ENCODE data around the gene ATG4A. TPM values are rescaled to one million over a fixed set of nuclear protein-coding genes. Genes with fewer than 3 reads are reported as not detected.

Gene ATG4A
- total RNA-seq, 1 donor from 2014 or later: 9.8 TPM

DNA sequence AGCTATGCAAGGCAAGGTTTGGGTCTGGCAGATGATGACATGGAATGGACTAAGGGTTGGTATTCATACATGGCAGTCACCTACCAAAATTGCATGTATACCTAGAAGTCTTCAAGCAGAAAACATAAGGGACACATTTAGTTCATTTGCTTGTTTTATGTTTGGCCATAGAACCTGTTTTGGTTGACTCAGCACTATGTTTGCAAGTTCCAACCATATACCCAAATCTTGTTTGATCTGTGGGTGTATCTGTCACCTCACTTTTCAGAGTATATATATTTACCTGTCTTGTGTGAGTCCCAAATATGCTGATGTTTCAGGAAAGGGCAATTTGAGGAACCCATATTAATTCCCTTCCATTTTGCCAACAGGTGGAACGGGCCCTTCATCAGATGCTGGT, 39.3 kb downstream of the ATG4A start:
- H3K9me3 Mint-ChIP-seq: no peaks in the 10 kb centered on the region
- intact Hi-C loops (cut with micrococcal nuclease): no loop called here
- H3K27me3 Mint-ChIP-seq (ENCODE audit: insufficient read depth): no peaks in the 10 kb centered on the region
- H3K36me3 Mint-ChIP-seq (ENCODE audit: low read depth): peaks cover 30% of the 10 kb centered on the region
- no peaks in the 10 kb centered on the region for H3K4me1 Mint-ChIP-seq (ENCODE audit: low read depth)
- DNase-seq (ENCODE audit: low spot score): no peak
- no peak overlapping the region for H3K4me3 Mint-ChIP-seq
- H3K27ac Mint-ChIP-seq: no peak overlapping the region

DNA sequence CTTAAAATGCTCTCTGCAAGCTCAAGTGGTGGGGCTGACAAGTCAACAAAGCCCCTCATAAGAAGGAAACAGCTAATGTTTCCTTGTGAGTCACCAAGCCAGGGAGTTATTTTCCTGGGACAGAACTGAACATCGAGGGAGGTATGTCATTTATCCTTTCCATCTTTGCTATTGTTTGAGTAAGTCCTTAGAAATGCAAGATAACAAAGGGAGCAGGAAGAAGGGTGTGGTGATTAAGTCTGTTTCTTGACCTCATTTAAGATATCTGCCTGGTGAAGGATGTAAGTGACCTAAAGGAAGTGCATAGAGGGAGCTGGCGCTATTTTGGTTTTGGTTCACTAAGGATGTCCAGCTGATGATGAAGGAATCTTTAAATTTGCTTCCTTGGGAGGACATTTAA, 39.9 kb downstream of the ATG4A start:
- Mint-ChIP-seq H3K4me3 (no peak overlapping the region), H3K27me3 (ENCODE audit: insufficient read depth) (no peaks in the 10 kb centered on the region), H3K4me1 (ENCODE audit: low read depth) (no peaks in the 10 kb centered on the region), H3K9me3 (no peaks in the 10 kb centered on the region), H3K27ac (no peak overlapping the region), H3K36me3 (ENCODE audit: low read depth) (peaks cover 29% of the 10 kb centered on the region)
- DNase-seq (ENCODE audit: low spot score): no peak
- intact Hi-C loops (cut with micrococcal nuclease): no loop called here

DNA sequence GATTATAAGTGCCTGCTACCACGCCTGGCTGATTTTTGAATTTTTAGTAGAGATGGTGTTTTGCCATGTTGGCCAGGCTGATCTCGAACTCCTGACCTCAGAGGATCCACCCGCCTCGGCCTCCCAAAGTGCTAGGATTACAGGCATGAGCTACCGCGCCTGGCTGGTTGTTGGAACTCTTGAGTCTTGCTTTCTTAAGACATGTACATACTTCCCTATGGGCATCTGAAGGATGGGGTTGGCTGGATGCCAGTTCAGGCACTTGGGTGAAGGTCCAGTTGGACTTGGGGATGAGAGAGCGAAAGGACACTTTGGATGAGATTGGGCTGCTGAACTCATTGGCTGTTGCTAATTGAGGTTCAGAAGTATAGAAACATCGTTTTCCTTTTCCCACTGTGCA, 40.5 kb downstream of the ATG4A start:
- H3K9me3 Mint-ChIP-seq: no peaks in the 10 kb centered on the region
- no peaks in the 10 kb centered on the region for H3K4me1 Mint-ChIP-seq (ENCODE audit: low read depth)
- H3K4me3 Mint-ChIP-seq: no peak overlapping the region
- DNase-seq (ENCODE audit: low spot score): no peak
- no peak overlapping the region for H3K27ac Mint-ChIP-seq
- intact Hi-C loops (cut with micrococcal nuclease): no loop called here
- peaks cover 26% of the 10 kb centered on the region for H3K36me3 Mint-ChIP-seq (ENCODE audit: low read depth)
- no peaks in the 10 kb centered on the region for H3K27me3 Mint-ChIP-seq (ENCODE audit: insufficient read depth)

DNA sequence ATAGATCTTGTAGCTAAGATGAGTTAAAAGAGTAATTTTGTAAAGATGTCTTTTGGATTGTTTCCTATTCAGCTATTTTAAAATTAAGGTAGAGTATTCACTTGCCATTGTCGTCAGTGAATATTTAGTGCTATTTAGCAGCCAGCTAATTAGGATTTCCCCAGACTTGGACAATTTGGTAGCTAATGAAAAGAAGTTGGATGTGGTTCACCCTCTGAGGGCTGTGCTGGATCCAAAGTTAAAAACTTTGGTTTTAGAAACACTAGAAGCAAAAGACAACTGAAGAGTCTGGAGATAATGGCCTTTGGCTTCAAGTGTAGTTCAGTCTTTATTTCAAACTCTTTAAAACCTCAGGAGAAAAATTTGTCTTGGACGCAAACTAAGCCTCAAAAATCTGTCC, 41.3 kb downstream of the ATG4A start:
- Mint-ChIP-seq H3K9me3 (no peaks in the 10 kb centered on the region), H3K27ac (no peak overlapping the region), H3K4me3 (no peak overlapping the region), H3K4me1 (ENCODE audit: low read depth) (no peaks in the 10 kb centered on the region), H3K36me3 (ENCODE audit: low read depth) (peaks cover 23% of the 10 kb centered on the region), H3K27me3 (ENCODE audit: insufficient read depth) (no peaks in the 10 kb centered on the region)
- intact Hi-C loops (cut with micrococcal nuclease): no loop called here
- no peak for DNase-seq (ENCODE audit: low spot score)

DNA sequence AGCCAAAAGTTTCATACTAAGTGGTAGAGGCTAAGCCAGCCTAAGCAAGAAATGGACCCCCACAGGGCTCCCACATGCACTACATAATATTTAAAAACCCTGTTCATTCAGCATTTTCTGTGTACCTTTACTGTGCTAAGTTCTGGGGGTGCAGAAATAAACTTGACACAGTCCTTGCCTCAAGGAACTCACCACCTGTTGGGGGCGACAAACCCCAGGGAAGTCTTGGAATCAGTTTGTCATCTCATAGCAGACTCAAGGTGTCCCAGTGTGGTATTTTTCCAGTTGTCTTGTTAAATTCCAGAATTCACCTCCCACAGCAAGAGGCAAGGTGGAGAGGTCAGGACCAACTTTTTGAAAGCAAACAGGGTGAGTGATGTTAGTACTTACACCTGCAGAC, 43.1 kb downstream of the ATG4A start:
- Mint-ChIP-seq H3K27me3 (ENCODE audit: insufficient read depth) (no peaks in the 10 kb centered on the region), H3K27ac (no peak overlapping the region), H3K4me1 (ENCODE audit: low read depth) (no peaks in the 10 kb centered on the region), H3K36me3 (ENCODE audit: low read depth) (peaks cover 22% of the 10 kb centered on the region), H3K9me3 (no peaks in the 10 kb centered on the region), H3K4me3 (no peak overlapping the region)
- DNase-seq (ENCODE audit: low spot score): no peak
- intact Hi-C loops (cut with micrococcal nuclease): no loop called here

DNA sequence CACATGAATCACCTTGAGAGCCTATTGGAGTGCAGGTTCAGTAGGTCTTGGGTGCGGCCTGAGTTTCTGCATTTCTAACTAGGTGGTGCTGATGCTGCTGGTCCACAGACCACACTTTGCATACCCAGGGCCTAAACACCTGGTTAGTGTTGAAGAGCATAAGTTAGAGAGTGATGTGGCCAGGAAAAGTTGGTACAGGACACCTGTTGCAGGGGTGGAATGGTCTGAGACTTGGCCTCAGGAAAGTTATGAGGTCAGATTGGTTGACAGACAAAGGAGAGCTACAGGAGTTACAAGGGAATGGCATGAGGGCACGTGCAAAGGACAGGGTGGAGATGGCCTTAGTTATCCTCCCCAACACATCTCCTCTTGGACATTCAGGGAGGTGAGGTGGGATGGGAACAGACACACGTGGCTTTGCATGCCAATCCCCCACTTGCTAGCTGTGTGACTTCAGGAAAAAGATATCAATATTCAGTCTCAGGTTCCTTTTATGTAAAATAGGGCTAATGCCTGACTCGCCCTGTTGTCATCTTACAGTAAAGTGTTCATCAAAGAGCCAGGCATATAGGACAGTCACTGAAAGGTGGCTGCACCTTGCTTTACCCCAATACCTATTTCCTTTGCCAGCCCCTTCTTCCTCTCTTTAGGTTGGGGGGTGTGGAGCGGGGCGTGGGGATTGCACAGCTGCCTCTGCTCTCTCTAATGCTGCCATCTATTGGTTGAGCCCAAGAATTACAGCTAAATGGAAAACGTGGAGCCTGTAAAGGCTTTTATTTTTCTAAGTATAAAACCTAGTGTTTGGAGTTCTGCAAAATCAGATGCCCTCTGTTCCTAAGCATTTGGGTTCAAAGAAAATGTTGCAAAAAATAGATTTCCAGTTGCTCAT, 47.5 kb downstream of the ATG4A start:
- H3K4me3 Mint-ChIP-seq: no peak overlapping the region
- intact Hi-C loops (cut with micrococcal nuclease): no loop called here
- H3K4me1 Mint-ChIP-seq (ENCODE audit: low read depth): no peaks in the 10 kb centered on the region
- H3K36me3 Mint-ChIP-seq (ENCODE audit: low read depth): peaks cover 15% of the 10 kb centered on the region
- no peaks in the 10 kb centered on the region for H3K9me3 Mint-ChIP-seq
- DNase-seq (ENCODE audit: low spot score): no peak
- H3K27ac Mint-ChIP-seq: no peak overlapping the region
- H3K27me3 Mint-ChIP-seq (ENCODE audit: insufficient read depth): no peaks in the 10 kb centered on the region

DNA sequence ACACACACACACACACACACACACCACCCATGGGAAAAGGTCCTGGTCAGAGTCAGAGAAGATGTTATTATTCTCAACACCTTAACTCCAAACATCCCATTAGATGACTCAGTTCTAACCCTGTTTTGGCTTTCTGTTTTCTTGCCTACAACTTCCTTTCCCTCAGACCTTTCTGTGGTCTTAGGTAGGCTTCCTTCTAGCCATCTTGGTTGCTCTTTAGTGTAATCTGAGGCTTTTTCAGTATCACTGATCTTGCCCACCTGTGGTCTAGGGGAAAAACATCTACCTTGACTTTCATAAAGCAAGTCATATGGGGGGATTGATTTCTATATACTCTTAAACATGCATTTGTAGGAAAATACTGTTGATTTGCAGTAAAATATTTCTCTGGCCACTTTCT, 56.9 kb downstream of the ATG4A start:
- no peaks in the 10 kb centered on the region for H3K9me3 Mint-ChIP-seq
- intact Hi-C loops (cut with micrococcal nuclease): loop anchor here (5.0 kb wide), 1 partner anchor 56 kb away; the partner anchor contains the start of genes ATG4A and PSMD10
- peak overlapping the region; percentile 11 for H3K27ac Mint-ChIP-seq
- H3K4me3 Mint-ChIP-seq: peak overlapping the region; percentile 6
- H3K4me1 Mint-ChIP-seq (ENCODE audit: low read depth): peaks cover 14% of the 10 kb centered on the region
- DNase-seq (ENCODE audit: low spot score): no peak
- H3K27me3 Mint-ChIP-seq (ENCODE audit: insufficient read depth): no peaks in the 10 kb centered on the region
- peaks cover 28% of the 10 kb centered on the region for H3K36me3 Mint-ChIP-seq (ENCODE audit: low read depth)

DNA sequence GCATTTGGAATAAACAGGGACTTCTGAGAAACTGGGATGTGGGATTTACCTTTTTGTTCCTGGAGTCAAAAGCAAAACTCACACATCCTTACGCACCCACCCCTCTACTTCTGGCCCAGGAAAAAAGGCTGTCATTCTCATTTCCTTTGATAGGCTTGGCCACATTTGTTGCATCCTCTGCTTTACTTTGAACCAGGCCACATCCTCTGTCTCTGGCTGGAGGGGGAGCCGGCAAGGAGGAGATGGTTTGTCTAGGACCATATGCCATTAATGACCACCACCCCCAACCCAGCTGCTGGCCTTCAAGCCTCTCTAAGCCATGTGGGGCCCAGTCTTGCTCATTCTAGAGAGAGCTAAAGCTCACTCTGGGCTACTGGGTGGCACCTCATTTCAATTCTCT, 64.5 kb downstream of the ATG4A start:
- no peaks in the 10 kb centered on the region for H3K27me3 Mint-ChIP-seq (ENCODE audit: insufficient read depth)
- H3K9me3 Mint-ChIP-seq: no peaks in the 10 kb centered on the region
- H3K4me3 Mint-ChIP-seq: no peak overlapping the region
- intact Hi-C loops (cut with micrococcal nuclease): no loop called here
- no peaks in the 10 kb centered on the region for H3K4me1 Mint-ChIP-seq (ENCODE audit: low read depth)
- no peak for DNase-seq (ENCODE audit: low spot score)
- peaks cover 15% of the 10 kb centered on the region for H3K36me3 Mint-ChIP-seq (ENCODE audit: low read depth)
- no peak overlapping the region for H3K27ac Mint-ChIP-seq

DNA sequence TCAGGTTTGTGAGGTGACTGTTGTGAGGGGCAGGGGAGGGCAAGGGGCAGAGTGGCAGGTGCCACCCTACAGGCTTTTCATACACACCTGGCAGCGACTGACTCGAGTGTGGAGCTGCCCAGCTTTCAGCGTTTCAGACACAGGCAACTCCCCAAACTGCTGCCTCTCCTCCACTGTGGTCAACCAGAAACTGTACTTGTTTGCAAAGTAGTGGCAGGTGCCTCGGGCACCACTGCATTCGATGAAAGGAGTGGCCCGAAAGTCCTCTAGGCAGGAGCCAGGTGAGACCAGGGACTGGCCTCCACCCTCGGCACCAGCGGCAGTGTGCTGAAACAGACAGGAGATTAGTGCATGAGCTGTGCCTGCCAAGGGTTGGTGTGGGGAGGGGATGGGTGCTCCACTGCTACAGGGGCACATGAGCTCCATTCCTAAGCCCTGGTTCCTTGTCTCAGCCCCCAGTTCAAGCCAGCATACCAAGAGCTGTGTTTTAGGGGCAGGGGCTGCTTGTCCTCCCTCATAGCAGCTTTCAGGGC, 65.4 kb downstream of the ATG4A start:
- Mint-ChIP-seq H3K4me1 (ENCODE audit: low read depth) (no peaks in the 10 kb centered on the region), H3K27me3 (ENCODE audit: insufficient read depth) (no peaks in the 10 kb centered on the region), H3K36me3 (ENCODE audit: low read depth) (peaks cover 11% of the 10 kb centered on the region), H3K4me3 (no peak overlapping the region), H3K27ac (no peak overlapping the region), H3K9me3 (no peaks in the 10 kb centered on the region)
- no peak for DNase-seq (ENCODE audit: low spot score)
- intact Hi-C loops (cut with micrococcal nuclease): no loop called here

DNA sequence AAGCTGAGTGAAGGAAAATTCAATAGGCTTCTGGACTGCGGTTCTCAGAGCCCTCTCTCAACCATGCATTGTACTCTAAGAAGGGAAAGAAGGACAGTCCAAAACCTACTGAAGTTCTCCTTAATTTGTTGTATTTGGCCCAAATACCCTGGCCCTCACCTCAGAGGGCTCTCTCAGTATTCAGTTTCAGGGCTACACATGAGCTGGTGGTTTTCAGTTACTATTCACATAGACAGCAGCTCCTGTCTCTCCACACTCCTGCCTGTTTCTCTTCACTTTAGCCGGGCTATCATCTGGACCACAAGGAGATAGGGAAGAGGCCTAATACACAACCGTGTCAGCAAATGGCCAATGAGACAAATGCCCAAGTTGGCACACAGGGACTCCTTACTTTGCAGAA, 66.0 kb downstream of the ATG4A start:
- Mint-ChIP-seq H3K4me3 (no peak overlapping the region), H3K9me3 (no peaks in the 10 kb centered on the region), H3K27me3 (ENCODE audit: insufficient read depth) (no peaks in the 10 kb centered on the region), H3K36me3 (ENCODE audit: low read depth) (peaks cover 9% of the 10 kb centered on the region), H3K27ac (no peak overlapping the region), H3K4me1 (ENCODE audit: low read depth) (no peaks in the 10 kb centered on the region)
- DNase-seq (ENCODE audit: low spot score): no peak
- intact Hi-C loops (cut with micrococcal nuclease): no loop called here

DNA sequence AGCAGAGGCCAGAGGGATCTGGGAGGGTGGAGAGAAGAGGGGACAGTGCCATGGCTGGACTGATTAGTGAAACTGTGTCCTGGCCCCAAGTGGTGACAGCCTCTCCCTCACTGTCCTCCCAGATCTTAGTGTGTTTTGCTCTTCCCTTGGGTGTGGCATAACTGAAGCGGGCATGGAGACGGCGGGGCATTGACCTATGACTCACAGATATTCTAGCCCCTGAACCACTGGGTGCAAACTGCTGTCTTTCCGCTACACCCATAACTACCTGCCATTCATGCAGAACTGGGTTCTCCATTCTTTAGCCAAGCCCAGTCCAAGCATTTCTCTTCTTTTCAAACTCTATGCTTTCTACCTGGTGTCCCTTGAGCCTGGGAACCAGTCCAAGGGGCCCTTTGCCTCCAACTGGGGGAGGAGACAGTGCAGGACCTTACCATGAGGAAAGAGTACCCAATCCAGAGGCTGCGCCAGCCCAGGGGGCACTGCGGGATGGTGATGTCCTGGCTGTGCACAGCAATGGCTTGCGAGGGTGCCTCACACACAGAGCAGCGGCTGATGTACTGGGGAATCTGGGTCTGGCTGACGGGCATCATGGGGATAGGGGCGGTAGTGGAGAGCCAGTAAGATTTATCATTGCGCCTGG, 67.6 kb downstream of the ATG4A start:
- Mint-ChIP-seq H3K9me3 (no peaks in the 10 kb centered on the region), H3K36me3 (ENCODE audit: low read depth) (no peaks in the 10 kb centered on the region), H3K27ac (no peak overlapping the region), H3K4me1 (ENCODE audit: low read depth) (no peaks in the 10 kb centered on the region), H3K4me3 (no peak overlapping the region), H3K27me3 (ENCODE audit: insufficient read depth) (no peaks in the 10 kb centered on the region)
- no peak for DNase-seq (ENCODE audit: low spot score)
- intact Hi-C loops (cut with micrococcal nuclease): no loop called here

DNA sequence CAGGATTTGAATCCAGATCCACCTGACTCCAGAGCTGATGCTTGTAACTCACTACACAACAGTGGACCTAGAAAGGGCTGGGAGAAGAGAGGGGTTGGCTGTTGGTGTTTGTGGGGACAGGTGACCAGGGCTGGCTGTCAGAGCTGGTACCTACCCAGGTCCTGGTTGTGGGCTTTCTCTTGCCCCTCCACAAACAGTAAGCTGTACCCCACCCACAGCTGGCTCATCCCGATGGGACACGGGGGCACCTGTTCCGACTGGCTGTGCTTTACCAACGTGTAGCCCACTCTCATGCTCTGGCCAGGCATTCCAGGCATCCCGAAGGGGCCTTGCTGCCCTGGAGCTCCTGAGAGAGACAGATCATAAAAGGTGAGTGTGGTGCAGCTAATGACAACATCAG, 68.7 kb downstream of the ATG4A start:
- Mint-ChIP-seq H3K27me3 (ENCODE audit: insufficient read depth) (no peaks in the 10 kb centered on the region), H3K4me3 (no peak overlapping the region), H3K36me3 (ENCODE audit: low read depth) (no peaks in the 10 kb centered on the region), H3K27ac (no peak overlapping the region), H3K4me1 (ENCODE audit: low read depth) (no peaks in the 10 kb centered on the region), H3K9me3 (no peaks in the 10 kb centered on the region)
- intact Hi-C loops (cut with micrococcal nuclease): no loop called here
- DNase-seq (ENCODE audit: low spot score): no peak

DNA sequence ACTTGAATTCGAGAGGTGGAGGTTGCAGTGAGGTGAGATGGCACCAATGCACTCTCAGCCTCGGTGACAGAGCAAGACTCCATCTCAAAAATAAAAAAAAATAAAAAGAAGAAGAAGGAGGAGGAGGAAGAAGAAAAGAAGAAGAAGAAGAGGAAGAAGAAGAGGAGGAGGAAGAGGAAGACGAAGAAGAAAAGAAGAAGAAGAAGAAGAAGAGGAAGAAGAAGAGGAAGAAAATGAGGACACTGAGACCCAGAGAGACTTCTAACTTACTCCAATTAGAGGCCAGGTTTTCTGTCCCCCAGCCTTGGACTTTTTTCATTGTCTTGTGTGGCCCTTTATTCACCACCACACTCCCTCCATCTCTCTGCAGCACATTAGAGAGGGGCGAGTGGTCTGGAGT, 70.7 kb downstream of the ATG4A start:
- DNase-seq (ENCODE audit: low spot score): no peak
- Mint-ChIP-seq H3K9me3 (no peaks in the 10 kb centered on the region), H3K4me3 (no peak overlapping the region), H3K27ac (no peak overlapping the region), H3K36me3 (ENCODE audit: low read depth) (no peaks in the 10 kb centered on the region), H3K27me3 (ENCODE audit: insufficient read depth) (no peaks in the 10 kb centered on the region), H3K4me1 (ENCODE audit: low read depth) (no peaks in the 10 kb centered on the region)
- intact Hi-C loops (cut with micrococcal nuclease): no loop called here

Measured in activated T-helper 1 cell treated with anti-CD3 and anti-CD28 coated beads, Interleukin-12 subunit alpha, Interleukin-12 subunit beta, Interleukin-2, Interleukin-4 antibody, amounts not matched to agents 30 ng/mL and 10 ng/mL and 1 ng/mL, durations not matched to agents 14 hours and 24 hours and 36 hours (primary cell).